ENCODE measurements around the gene PSMG4. TPM values are rescaled to one million over a fixed set of nuclear protein-coding genes. Genes with fewer than 3 reads are reported as not detected.

The PSMG4 gene
- total and polyA plus RNA-seq, 4 experiments from 2014 or later, result 41.0 to 63.0 (median 47.1) TPM

- Mint-ChIP-seq H3K27me3 (peaks cover 17 to 30% of the 10 kb centered on the region in 2 donors), H3K4me1 (peaks cover 0 to 1% (median under 1%) of the 10 kb centered on the region in 4 donors), H3K27ac (no peak overlapping the region), H3K9me3 (peaks cover 0 to 4% (median 0%) of the 10 kb centered on the region in 8 donors), H3K36me3 (no peaks in the 10 kb centered on the region), H3K4me3 (peak overlapping the region in 1 of 8 donors; percentile 38)
- Histone ChIP-seq H3K36me3 (ENCODE audit: insufficient read depth, low read length) (no peaks in the 10 kb centered on the region), H3K4me3 (ENCODE audit: low read length in 2 of 2) (no peak overlapping the region), H3K9me3 (ENCODE audit: control insufficient read depth in 1 of 2, low read length in 2 of 2) (no peaks in the 10 kb centered on the region), H3K27ac (ENCODE audit: low read depth, low read length) (no peak overlapping the region), H3K4me1 (ENCODE audit: insufficient read depth, low read length) (no peaks in the 10 kb centered on the region), H3K27me3 (ENCODE audit: insufficient read depth, low read length) (peaks cover 4% of the 10 kb centered on the region)
- intact Hi-C loops (cut with micrococcal nuclease), result no loop called here
- no peak for DNase-seq
- POLR2A ChIA-PET (ENCODE audit: partially characterized antibody), result no interaction called here
- CTCF ChIA-PET (ENCODE audit: partially characterized antibody), result interaction anchor here (0.5 to 0.8 kb wide), 3 partner anchors 12 to 89 kb away, joined by 3 to 4 read pairs (median 4); no protein-coding TSS in a partner anchor
Measured at GRCh38 chr6:3214898-3215297, 43.8 kb upstream of the PSMG4 start.

GRCh38 chr6:3217286-3217685 lies 41.5 kb upstream of the PSMG4 start:
- Mint-ChIP-seq H3K27ac (peak overlapping the region in 1 of 7 donors; percentile 48), H3K27me3 (peaks cover 17 to 34% of the 10 kb centered on the region in 2 donors)

GRCh38 chr6:3218266-3218665 lies 40.5 kb upstream of the PSMG4 start:
- Histone ChIP-seq H3K9me3 (ENCODE audit: control insufficient read depth in 1 of 2, low read length in 2 of 2) (no peaks in the 10 kb centered on the region), H3K27me3 (ENCODE audit: insufficient read depth, low read length) (peaks cover 4% of the 10 kb centered on the region), H3K36me3 (ENCODE audit: insufficient read depth, low read length) (no peaks in the 10 kb centered on the region), H3K4me3 (ENCODE audit: low read length in 2 of 2) (no peak overlapping the region), H3K27ac (ENCODE audit: low read depth, low read length) (no peak overlapping the region), H3K4me1 (ENCODE audit: insufficient read depth, low read length) (no peaks in the 10 kb centered on the region)
- no peaks in the 10 kb centered on the region for H3K36me3 Mint-ChIP-seq
- H3K4me3 Mint-ChIP-seq, result no peak overlapping the region
- H3K27me3 Mint-ChIP-seq, result peaks cover 15 to 30% of the 10 kb centered on the region in 2 donors
- intact Hi-C loops (cut with micrococcal nuclease), result no loop called here
- no peak for DNase-seq
- H3K4me1 Mint-ChIP-seq, result peaks cover 0 to 1% (median 0%) of the 10 kb centered on the region in 4 donors
- POLR2A ChIA-PET (ENCODE audit: partially characterized antibody), result no interaction called here
- CTCF ChIA-PET (ENCODE audit: partially characterized antibody), result interaction anchor here (0.9 kb wide), 1 partner anchor 33 kb away, joined by 3 read pairs; no protein-coding TSS in a partner anchor
- no peak overlapping the region for H3K27ac Mint-ChIP-seq
- H3K9me3 Mint-ChIP-seq, result peaks cover 0 to 4% (median 0%) of the 10 kb centered on the region in 8 donors

More at GRCh38 chr6:3217286-3217685, 41.5 kb upstream of the PSMG4 start:
- Mint-ChIP-seq H3K4me3 (no peak overlapping the region), H3K9me3 (peaks cover 0 to 4% (median 0%) of the 10 kb centered on the region in 8 donors), H3K36me3 (no peaks in the 10 kb centered on the region), H3K4me1 (peaks cover 0 to 1% (median 0%) of the 10 kb centered on the region in 4 donors)
- Histone ChIP-seq H3K4me1 (ENCODE audit: insufficient read depth, low read length) (no peaks in the 10 kb centered on the region), H3K27me3 (ENCODE audit: insufficient read depth, low read length) (peaks cover 4% of the 10 kb centered on the region), H3K4me3 (ENCODE audit: low read length in 2 of 2) (no peak overlapping the region), H3K27ac (ENCODE audit: low read depth, low read length) (no peak overlapping the region), H3K9me3 (ENCODE audit: control insufficient read depth in 1 of 2, low read length in 2 of 2) (no peaks in the 10 kb centered on the region), H3K36me3 (ENCODE audit: insufficient read depth, low read length) (no peaks in the 10 kb centered on the region)
- POLR2A ChIA-PET (ENCODE audit: partially characterized antibody), result no interaction called here
- DNase-seq, result no peak
- intact Hi-C loops (cut with micrococcal nuclease), result no loop called here
- CTCF ChIA-PET (ENCODE audit: partially characterized antibody), result interaction anchor here (0.9 kb wide), 1 partner anchor 34 kb away, joined by 3 read pairs; no protein-coding TSS in a partner anchor

- Histone ChIP-seq H3K9me3 (ENCODE audit: control insufficient read depth in 1 of 2, low read length in 2 of 2) (no peaks in the 10 kb centered on the region), H3K4me3 (ENCODE audit: low read length in 2 of 2) (no peak overlapping the region), H3K27ac (ENCODE audit: low read depth, low read length) (no peak overlapping the region), H3K4me1 (ENCODE audit: insufficient read depth, low read length) (no peaks in the 10 kb centered on the region), H3K36me3 (ENCODE audit: insufficient read depth, low read length) (no peaks in the 10 kb centered on the region), H3K27me3 (ENCODE audit: insufficient read depth, low read length) (peaks cover 4% of the 10 kb centered on the region)
- intact Hi-C loops (cut with micrococcal nuclease), result no loop called here
- Mint-ChIP-seq H3K27me3 (peaks cover 14 to 33% of the 10 kb centered on the region in 2 donors), H3K4me3 (no peak overlapping the region), H3K27ac (no peak overlapping the region), H3K4me1 (peaks cover 0 to 1% (median 0%) of the 10 kb centered on the region in 4 donors), H3K36me3 (no peaks in the 10 kb centered on the region), H3K9me3 (peaks cover 0 to 4% (median 0%) of the 10 kb centered on the region in 8 donors)
- no peak for DNase-seq
- ChIA-PET POLR2A (ENCODE audit: partially characterized antibody) (interaction anchor here (1.5 kb wide), 1 partner anchor 12 kb away, joined by 3 read pairs; no protein-coding TSS in a partner anchor), CTCF (ENCODE audit: partially characterized antibody) (no interaction called here)
Measured at GRCh38 chr6:3220366-3220765, 38.4 kb upstream of the PSMG4 start.

- Mint-ChIP-seq H3K27me3 (peaks cover 14 to 32% of the 10 kb centered on the region in 2 donors), H3K4me1 (peaks cover 1 to 4% (median 3%) of the 10 kb centered on the region in 4 donors), H3K9me3 (no peaks in the 10 kb centered on the region), H3K27ac (no peak overlapping the region), H3K36me3 (no peaks in the 10 kb centered on the region), H3K4me3 (no peak overlapping the region)
- Histone ChIP-seq H3K36me3 (ENCODE audit: insufficient read depth, low read length) (no peaks in the 10 kb centered on the region), H3K27me3 (ENCODE audit: insufficient read depth, low read length) (peaks cover 6% of the 10 kb centered on the region), H3K9me3 (ENCODE audit: control insufficient read depth in 1 of 2, low read length in 2 of 2) (no peaks in the 10 kb centered on the region), H3K27ac (ENCODE audit: low read depth, low read length) (no peak overlapping the region), H3K4me3 (ENCODE audit: low read length in 2 of 2) (no peak overlapping the region), H3K4me1 (ENCODE audit: insufficient read depth, low read length) (peaks cover 3% of the 10 kb centered on the region)
- intact Hi-C loops (cut with micrococcal nuclease), result no loop called here
- no peak for DNase-seq
- ChIA-PET CTCF (ENCODE audit: partially characterized antibody) (no interaction called here), POLR2A (ENCODE audit: partially characterized antibody) (no interaction called here)
Measured at GRCh38 chr6:3221578-3221977, 37.2 kb upstream of the PSMG4 start.

- H3K27me3 ChIP-seq (ENCODE audit: insufficient read depth, low read length), result peaks cover 7% of the 10 kb centered on the region
- Mint-ChIP-seq H3K27ac (peak overlapping the region in 1 of 7 donors; percentile 35), H3K9me3 (no peaks in the 10 kb centered on the region), H3K4me1 (peaks cover 3 to 11% (median 8%) of the 10 kb centered on the region in 4 donors), H3K4me3 (no peak overlapping the region), H3K36me3 (no peaks in the 10 kb centered on the region), H3K27me3 (peaks cover 16 to 31% of the 10 kb centered on the region in 2 donors)
- H3K4me1 ChIP-seq (ENCODE audit: insufficient read depth, low read length), result peaks cover 13% of the 10 kb centered on the region
- no peaks in the 10 kb centered on the region for H3K36me3 ChIP-seq (ENCODE audit: insufficient read depth, low read length)
- POLR2A ChIA-PET (ENCODE audit: partially characterized antibody), result no interaction called here
- intact Hi-C loops (cut with micrococcal nuclease), result no loop called here
- CTCF ChIA-PET (ENCODE audit: partially characterized antibody), result no interaction called here
- H3K27ac ChIP-seq (ENCODE audit: low read depth, low read length), result no peak overlapping the region
- DNase-seq, result no peak
- H3K9me3 ChIP-seq (ENCODE audit: control insufficient read depth in 1 of 2, low read length in 2 of 2), result no peaks in the 10 kb centered on the region
- no peak overlapping the region for H3K4me3 ChIP-seq (ENCODE audit: low read length in 2 of 2)
Measured at GRCh38 chr6:3222506-3223038, 36.2 kb upstream of the PSMG4 start.

GRCh38 chr6:3226042-3226441 lies 32.7 kb upstream of the PSMG4 start:
- ChIA-PET CTCF (ENCODE audit: partially characterized antibody) (interaction anchor here (1.3 kb wide), 1 partner anchor 25 kb away, joined by 4 read pairs; no protein-coding TSS in a partner anchor), POLR2A (ENCODE audit: partially characterized antibody) (no interaction called here)
- no peak for DNase-seq
- Mint-ChIP-seq H3K9me3 (peaks cover 0 to 4% (median 0%) of the 10 kb centered on the region in 8 donors), H3K27ac (peak overlapping the region in 1 of 7 donors; percentile 46), H3K4me3 (peak overlapping the region in 5 of 8 donors; percentile 9 to 84 (median 39)), H3K36me3 (no peaks in the 10 kb centered on the region), H3K4me1 (peaks cover 19 to 44% (median 36%) of the 10 kb centered on the region in 4 donors), H3K27me3 (peaks cover 28 to 42% of the 10 kb centered on the region in 2 donors)
- Histone ChIP-seq H3K27me3 (ENCODE audit: insufficient read depth, low read length) (peaks cover 33% of the 10 kb centered on the region), H3K9me3 (ENCODE audit: control insufficient read depth in 1 of 2, low read length in 2 of 2) (no peaks in the 10 kb centered on the region), H3K36me3 (ENCODE audit: insufficient read depth, low read length) (no peaks in the 10 kb centered on the region), H3K4me1 (ENCODE audit: insufficient read depth, low read length) (peaks cover 44% of the 10 kb centered on the region), H3K27ac (ENCODE audit: low read depth, low read length) (no peak overlapping the region), H3K4me3 (ENCODE audit: low read length in 2 of 2) (no peak overlapping the region)
- intact Hi-C loops (cut with micrococcal nuclease), result no loop called here

Data from CD4-positive, alpha-beta memory T cell (primary cell).